SK-N-SH (cell line): ENCODE data around the gene ASXL2. TPM values are rescaled to one million over a fixed set of nuclear protein-coding genes. Genes with fewer than 3 reads are reported as not detected.

Source experiments
- CTCF ChIA-PET: fragments of 300-600, 350-600 bp; formaldehyde crosslinking; extraction: SDS; loops from one replicate; lab custom pipeline; 2021; lab: Yijun Ruan, JAX
- POLR2A ChIA-PET: fragments of 350-600 bp; sonication (Branson Sonifier 250); formaldehyde crosslinking; extraction: SDS; loops from one replicate; lab custom pipeline; 2020; ENCODE audit warnings: antibody characterized with exemption, inconsistent platforms; lab: Yijun Ruan, JAX
- DNase-seq: peaks from one replicate; pipeline ENCODE4 v3.0.0; 2012
- H2AFZ ChIP-seq: fragments of 200-600 bp; sonication (generic); 2 replicates; pipeline ENCODE4 v1.8.1; 2016; ENCODE audit warnings: antibody characterized with exemption, mild to moderate bottlenecking, low read depth
- H3F3A ChIP-seq: fragments of 200-600 bp; sonication (generic); replicated peaks from 2 replicates; pipeline ENCODE3; 2016; ENCODE audit warnings: antibody characterized with exemption, mild to moderate bottlenecking; ENCODE audit not compliant: insufficient read depth
- H3K27ac ChIP-seq, 2 experiments: fragments of 200-500 bp in 1 of 2; fragments of 200-600 bp in 1 of 2; sonication (Bioruptor generic) in 1 of 2; sonication (generic), shearing (Covaris generic) in 1 of 2; 2 replicates each; pipeline versions ENCODE4 v1.5.1 to v1.6.1; 2014 to 2016; ENCODE audit warnings: low read depth in 2 of 2, inconsistent platforms in 1 of 2, low read length in 1 of 2, mild to moderate bottlenecking in 1 of 2, mixed read lengths in 1 of 2
- H3K27me3 ChIP-seq: fragments of 200-600 bp; sonication (generic), shearing (Covaris generic); 2 replicates; pipeline ENCODE4 v1.6.1; 2016; ENCODE audit warnings: mixed run types; ENCODE audit not compliant: insufficient read depth
- H3K36me3 ChIP-seq, 2 experiments: fragments of 200-500 bp in 1 of 2; fragments of 200-600 bp in 1 of 2; sonication (Bioruptor generic) in 1 of 2; sonication (generic) in 1 of 2; replicated peaks in 1 of 2; 2 replicates each; pipeline versions ENCODE3 to v1.5.1; 2014 to 2016; ENCODE audit warnings: low read length in 1 of 2, mild to moderate bottlenecking in 1 of 2; ENCODE audit not compliant: insufficient read depth in 2 of 2, control insufficient read depth in 1 of 2
- H3K4me1 ChIP-seq, 2 experiments: fragments of 200-500 bp in 1 of 2; fragments of 200-600 bp in 1 of 2; sonication (Bioruptor generic) in 1 of 2; sonication (generic), shearing (Covaris generic) in 1 of 2; 2 replicates each; pipeline versions ENCODE4 v1.5.1 to v1.6.1; 2014 to 2016; ENCODE audit warnings: low read depth in 1 of 2, low read length in 1 of 2, mixed run types in 1 of 2; ENCODE audit not compliant: insufficient read depth in 2 of 2, control insufficient read depth in 1 of 2
- H3K4me2 ChIP-seq: fragments of 200-600 bp; sonication (generic), shearing (Covaris generic); 2 replicates; pipeline ENCODE4 v1.6.1; 2017; ENCODE audit warnings: mixed run types
- H3K4me3 ChIP-seq, 2 experiments: fragments of 200-500 bp in 1 of 2; fragments of 200-600 bp in 1 of 2; sonication (Bioruptor generic) in 1 of 2; sonication (generic), shearing (Covaris generic) in 1 of 2; 2 replicates each; pipeline versions ENCODE4 v1.5.1 to v1.8.1; 2014 to 2016; ENCODE audit warnings: low read depth in 2 of 2, inconsistent platforms in 1 of 2, low read length in 1 of 2, mild to moderate bottlenecking in 1 of 2, mixed read lengths in 1 of 2, moderate library complexity in 1 of 2
- H3K79me2 ChIP-seq: fragments of 200-600 bp; sonication (generic); 2 replicates; pipeline ENCODE4 v1.8.1; 2017; ENCODE audit warnings: mild to moderate bottlenecking; ENCODE audit not compliant: insufficient read depth
- H3K9ac ChIP-seq: fragments of 200-600 bp; sonication (generic); 2 replicates; pipeline ENCODE4 v1.6.1; 2017; ENCODE audit warnings: mixed run types
- H3K9me2 ChIP-seq: fragments of 200-600 bp; sonication (generic); 2 replicates; pipeline ENCODE4 v1.6.1; 2017; ENCODE audit warnings: mixed run types
- H3K9me3 ChIP-seq: fragments of 200-600 bp; sonication (generic); 2 replicates; pipeline ENCODE4 v1.6.1; 2017; ENCODE audit warnings: mixed run types, mild to moderate bottlenecking, moderate library complexity
- H4K20me1 ChIP-seq: fragments of 200-600 bp; sonication (generic); 2 replicates; pipeline ENCODE4 v1.6.1; 2017; ENCODE audit warnings: mild to moderate bottlenecking, mixed run types; ENCODE audit not compliant: insufficient read depth
- ELF1 ChIP-seq: IDR thresholded peaks from 2 replicates; pipeline ENCODE4 v1.4.0; 2012
- FOSL2 ChIP-seq: IDR thresholded peaks from 2 replicates; pipeline ENCODE4 v1.4.0; 2012; ENCODE audit warnings: low read depth, mild to moderate bottlenecking, moderate library complexity, borderline replicate concordance
- FOXM1 ChIP-seq: IDR thresholded peaks from 2 replicates; pipeline ENCODE4 v1.4.0; 2012; ENCODE audit warnings: low read depth, mild to moderate bottlenecking
- GABPA ChIP-seq: IDR thresholded peaks from 2 replicates; pipeline ENCODE4 v1.4.0; 2012; ENCODE audit warnings: low read depth, mild to moderate bottlenecking
- PBX3 ChIP-seq: IDR thresholded peaks from 2 replicates; pipeline ENCODE4; 2012
- POLR2AphosphoS5 ChIP-seq: IDR thresholded peaks from 2 replicates; pipeline ENCODE4 v1.6.1; 2012; ENCODE audit warnings: low read depth, low read length
- RCOR1 ChIP-seq: fragments of 150-350 bp; IDR thresholded peaks from 2 replicates; pipeline ENCODE4 v1.6.1; 2017; ENCODE audit warnings: antibody characterized with exemption, low read length
- RXRA ChIP-seq: IDR thresholded peaks from 2 replicates; pipeline ENCODE4 v1.4.0; 2012; ENCODE audit warnings: low read depth, mild to moderate bottlenecking, borderline replicate concordance
- SIN3A ChIP-seq: IDR thresholded peaks from 2 replicates; pipeline ENCODE4 v1.6.1; 2012; ENCODE audit warnings: low read depth, mild to moderate bottlenecking, low read length, moderate library complexity, borderline replicate concordance
- USF1 ChIP-seq: IDR thresholded peaks from 2 replicates; pipeline ENCODE4 v1.4.0; 2012; ENCODE audit warnings: low read depth, borderline replicate concordance
- WGBS: methylation state at CpG from one replicate; pipeline ENCODE4 v1.1.6; 2017; ENCODE audit warnings: low lambda C conversion rate; 5-methylcytosine and 5-hydroxymethylcytosine counted together
- polyA plus RNA-seq, 3 experiments: library from polyadenylated mRNA; depleted of rRNA; stranded (reverse); fragments of >200 nt; gene quantifications; 2 replicates each; pipeline ENCODE4 v1.2.3, GENCODE V29; 2012
- TF ChIP-seq, protein P1 (sequence below): fragments of 150-350 bp; IDR thresholded peaks from 2 replicates; pipeline ENCODE4 v1.6.1; 2016; ENCODE audit warnings: mild to moderate bottlenecking, low read depth, low read length
- TF ChIP-seq, protein P2 (sequence below): IDR thresholded peaks from 2 replicates; pipeline ENCODE4 v1.4.0; 2012; ENCODE audit warnings: low read depth, borderline replicate concordance

The ASXL2 gene
- polyA plus RNA-seq, 1 of the 3 experiments (the other 2 are of a cell fraction): 4.8 TPM

DNA sequence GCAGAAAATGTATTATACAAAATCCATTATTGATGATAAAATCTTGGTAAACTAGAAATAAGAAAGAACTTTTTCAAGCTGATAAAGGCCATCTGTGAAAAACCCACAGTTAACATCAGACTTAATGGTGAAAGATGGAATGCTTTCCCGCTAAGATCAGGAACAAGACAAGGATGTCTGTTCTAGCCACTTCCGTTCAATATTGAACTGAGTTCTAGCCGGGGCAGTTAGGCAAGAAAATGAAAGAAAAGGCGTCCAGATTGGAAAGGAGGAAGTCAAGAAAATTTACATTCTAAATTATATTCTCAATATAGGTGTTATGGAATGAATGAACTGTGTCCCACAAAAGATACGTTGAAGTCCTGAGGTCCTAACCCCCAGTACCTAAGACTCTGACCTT lies 165.8 kb downstream of the ASXL2 start (continued):
- no peak for TF ChIP-seq PBX3
- no peak for TF ChIP-seq FOXM1
- no peak for TF ChIP-seq FOSL2
- no peak for TF ChIP-seq POLR2AphosphoS5
- no peak for TF ChIP-seq RCOR1
- TF ChIP-seq USF1: no peak

- H3K27me3 ChIP-seq: no peaks in the 10 kb centered on the region; the same call in 1 of the 2 replicates
- no peak overlapping the region for H3K9ac ChIP-seq
- no peaks in the 10 kb centered on the region; a peak in 1 of 4 replicates for H3K4me1 ChIP-seq
- no peak overlapping the region for H3K4me2 ChIP-seq
- no peak overlapping the region for H3K27ac ChIP-seq
- H3K9me2 ChIP-seq: no peaks in the 10 kb centered on the region
- no peaks in the 10 kb centered on the region for H3K36me3 ChIP-seq
- H4K20me1 ChIP-seq: no peaks in the 10 kb centered on the region
- no peaks in the 10 kb centered on the region for H3K79me2 ChIP-seq
- no peak overlapping the region for H2AFZ ChIP-seq
- H3K9me3 ChIP-seq: no peaks in the 10 kb centered on the region
- CTCF ChIA-PET: interaction anchor here (15.3 kb wide), 1 partner anchor 12 kb away, joined by 172 read pairs; no protein-coding TSS in a partner anchor
- H3F3A ChIP-seq: no peaks in the 10 kb centered on the region
- no peak overlapping the region for H3K4me3 ChIP-seq
- TF ChIP-seq ELF1: no peak
- TF ChIP-seq, protein P1, sequence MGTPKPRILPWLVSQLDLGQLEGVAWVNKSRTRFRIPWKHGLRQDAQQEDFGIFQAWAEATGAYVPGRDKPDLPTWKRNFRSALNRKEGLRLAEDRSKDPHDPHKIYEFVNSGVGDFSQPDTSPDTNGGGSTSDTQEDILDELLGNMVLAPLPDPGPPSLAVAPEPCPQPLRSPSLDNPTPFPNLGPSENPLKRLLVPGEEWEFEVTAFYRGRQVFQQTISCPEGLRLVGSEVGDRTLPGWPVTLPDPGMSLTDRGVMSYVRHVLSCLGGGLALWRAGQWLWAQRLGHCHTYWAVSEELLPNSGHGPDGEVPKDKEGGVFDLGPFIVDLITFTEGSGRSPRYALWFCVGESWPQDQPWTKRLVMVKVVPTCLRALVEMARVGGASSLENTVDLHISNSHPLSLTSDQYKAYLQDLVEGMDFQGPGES: no peak
- TF ChIP-seq SIN3A: no peak
- TF ChIP-seq RXRA: no peak
- TF ChIP-seq GABPA: no peak
- TF ChIP-seq, protein P2, sequence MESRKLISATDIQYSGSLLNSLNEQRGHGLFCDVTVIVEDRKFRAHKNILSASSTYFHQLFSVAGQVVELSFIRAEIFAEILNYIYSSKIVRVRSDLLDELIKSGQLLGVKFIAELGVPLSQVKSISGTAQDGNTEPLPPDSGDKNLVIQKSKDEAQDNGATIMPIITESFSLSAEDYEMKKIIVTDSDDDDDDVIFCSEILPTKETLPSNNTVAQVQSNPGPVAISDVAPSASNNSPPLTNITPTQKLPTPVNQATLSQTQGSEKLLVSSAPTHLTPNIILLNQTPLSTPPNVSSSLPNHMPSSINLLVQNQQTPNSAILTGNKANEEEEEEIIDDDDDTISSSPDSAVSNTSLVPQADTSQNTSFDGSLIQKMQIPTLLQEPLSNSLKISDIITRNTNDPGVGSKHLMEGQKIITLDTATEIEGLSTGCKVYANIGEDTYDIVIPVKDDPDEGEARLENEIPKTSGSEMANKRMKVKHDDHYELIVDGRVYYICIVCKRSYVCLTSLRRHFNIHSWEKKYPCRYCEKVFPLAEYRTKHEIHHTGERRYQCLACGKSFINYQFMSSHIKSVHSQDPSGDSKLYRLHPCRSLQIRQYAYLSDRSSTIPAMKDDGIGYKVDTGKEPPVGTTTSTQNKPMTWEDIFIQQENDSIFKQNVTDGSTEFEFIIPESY: no peak
- TF ChIP-seq, all 33 proteins: peak for 0
- 76% methylated on average over 12 of the region's 12 CpGs for WGBS
- DNase-seq: no peak
- POLR2A ChIA-PET: no interaction called here
Observed at GRCh38 chr2:25711675-25712354, 166.5 kb downstream of the ASXL2 start.
